GM21367 (cell line): Measurements from ENCODE around the gene MAP1LC3B.

Experiments used
- ATAC-seq: cut with Tn5 transposase; IDR thresholded peaks from one replicate; pipeline ENCODE4 v1.9.1; 2021; ENCODE audit not compliant: unreplicated experiment

Gene MAP1LC3B

DNA sequence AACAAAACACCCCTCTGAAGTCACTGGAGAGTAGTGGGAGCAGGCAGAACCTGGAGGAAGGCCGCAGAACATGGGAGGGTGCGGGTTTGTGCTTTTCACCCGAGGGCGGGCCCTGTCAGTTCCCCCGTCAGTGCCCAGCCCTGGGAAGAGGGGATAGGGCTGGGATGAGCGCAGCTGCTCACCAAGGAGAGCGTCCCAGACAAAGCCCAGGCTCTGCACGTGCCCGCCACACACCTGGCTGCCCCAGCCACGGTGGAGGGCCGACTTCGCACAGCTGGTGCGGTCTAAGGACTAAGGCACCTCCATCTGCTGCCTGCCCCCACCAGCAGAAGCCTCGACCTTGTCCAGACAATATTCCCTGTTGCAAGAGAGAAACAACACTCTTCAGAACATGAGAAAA, 61.2 kb downstream of the MAP1LC3B start:
- no peak for ATAC-seq
